Endothelial cell of umbilical vein (primary cell): ENCODE results near the gene PLP2. TPM values are rescaled to one million over a fixed set of nuclear protein-coding genes. Genes with fewer than 3 reads are reported as not detected.

Experiments used
- BruUV-seq: library from RNA; stranded (reverse); fragments of 400-500 nt; replicated peaks from 2 replicates; lab custom pipeline; 2021; lab: Mats Ljungman, UMichigan
- CTCF ChIA-PET: fragments of 300-600, 350-600 bp; sonication (Branson Sonifier 250); formaldehyde crosslinking; loops from one replicate; lab custom pipeline; 2021; ENCODE audit warnings: antibody characterized with exemption, inconsistent platforms; lab: Charles Lee
- POLR2A ChIA-PET: fragments of 300-600, 350-600 bp; sonication (Branson Sonifier 250); formaldehyde crosslinking; loops from one replicate; lab custom pipeline; 2021; ENCODE audit warnings: antibody characterized with exemption, inconsistent platforms; lab: Charles Lee
- DNase-seq: peaks from one replicate; pipeline ENCODE4 v3.0.0-alpha.2; 2011; ENCODE audit warnings: low read depth, low spot score
- FAIRE-seq: peaks from 2 replicates; lab custom pipeline; 2011; peaks lifted over from hg19 to GRCh38; lab: Jason Lieb, UNC
- H2AFZ ChIP-seq: 2 replicates; pipeline ENCODE4 v1.6.0; 2012; ENCODE audit warnings: low read depth, low read length, control low read depth, inconsistent platforms
- H3K27ac ChIP-seq: 2 replicates; pipeline ENCODE4 v1.5.1; 2011; ENCODE audit warnings: low read depth, mild to moderate bottlenecking, control low read depth, low read length, moderate library complexity; ENCODE audit not compliant: insufficient read depth
- H3K27me3 ChIP-seq, 2 experiments: 2 replicates each; pipeline versions ENCODE4 v1.6.0 to v1.6.1; 2011; ENCODE audit warnings: low read length in 2 of 2, mixed read lengths in 1 of 2; ENCODE audit not compliant: control insufficient read depth in 2 of 2, insufficient read depth in 2 of 2
- H3K36me3 ChIP-seq, 2 experiments: 2 replicates in 1 of 2; 3 replicates in 1 of 2; pipeline ENCODE4 v1.5.1; 2011; ENCODE audit warnings: low read length in 2 of 2, mild to moderate bottlenecking in 1 of 2, moderate library complexity in 1 of 2; ENCODE audit not compliant: control insufficient read depth in 2 of 2, insufficient read depth in 2 of 2; ENCODE audit errors: extremely low read depth in 1 of 2
- H3K4me1 ChIP-seq: 3 replicates; pipeline ENCODE4 v1.5.1; 2011; ENCODE audit warnings: mild to moderate bottlenecking, low read length; ENCODE audit not compliant: control insufficient read depth, insufficient read depth; ENCODE audit errors: extremely low read depth
- H3K4me2 ChIP-seq: 2 replicates; pipeline ENCODE4 v1.6.1; 2011; ENCODE audit warnings: low read length, control low read depth, mixed read lengths; ENCODE audit not compliant: insufficient read depth
- H3K4me3 ChIP-seq, 3 experiments: fragments of 200-600 bp in 1 of 3; sonication (generic), shearing (Covaris generic) in 1 of 3; replicated peaks in 1 of 3; 2 replicates each; pipeline ENCODE4 v1.5.1; 2011 to 2016; ENCODE audit warnings: control low read depth in 3 of 3, low read length in 3 of 3, mild to moderate bottlenecking in 2 of 3, inconsistent platforms in 1 of 3, low read depth in 1 of 3, moderate library complexity in 1 of 3; ENCODE audit not compliant: insufficient read depth in 1 of 3
- H3K79me2 ChIP-seq: 2 replicates; pipeline ENCODE4 v1.6.0; 2012; ENCODE audit warnings: low read length, inconsistent platforms; ENCODE audit not compliant: control insufficient read depth, insufficient read depth
- H3K9ac ChIP-seq: replicated peaks from 2 replicates; pipeline ENCODE3; 2011; ENCODE audit warnings: low read length, control low read depth; ENCODE audit not compliant: insufficient read depth; ENCODE audit errors: extremely low read depth
- H3K9me1 ChIP-seq: replicated peaks from 3 replicates; pipeline ENCODE4 v1.6.0; 2011; ENCODE audit warnings: mild to moderate bottlenecking, low read length; ENCODE audit not compliant: control insufficient read depth, insufficient read depth; ENCODE audit errors: extremely low read depth
- H3K9me3 ChIP-seq: replicated peaks from 2 replicates; pipeline ENCODE4 v1.5.1; 2012; ENCODE audit warnings: low read length, inconsistent platforms; ENCODE audit not compliant: control insufficient read depth, insufficient read depth
- H4K20me1 ChIP-seq: replicated peaks from 2 replicates; pipeline ENCODE3; 2011; ENCODE audit warnings: mild to moderate bottlenecking, low read length; ENCODE audit not compliant: control insufficient read depth, insufficient read depth; ENCODE audit errors: extremely low read depth
- EZH2 ChIP-seq: IDR thresholded peaks from 2 replicates; pipeline ENCODE4 v1.6.1; 2012; ENCODE audit warnings: borderline replicate concordance, low read depth, mild to moderate bottlenecking, moderate library complexity, low read length, inconsistent platforms; ENCODE audit not compliant: severe bottlenecking
- FOS ChIP-seq: IDR thresholded peaks from 2 replicates; pipeline ENCODE4 v1.6.1; 2011; ENCODE audit warnings: mild to moderate bottlenecking, low read length, moderate library complexity, borderline replicate concordance; ENCODE audit not compliant: insufficient read depth
- GATA2 ChIP-seq: IDR thresholded peaks from 2 replicates; pipeline ENCODE4 v1.7.0; 2011; ENCODE audit warnings: low read depth, mild to moderate bottlenecking, moderate library complexity, mixed read lengths, low read length; ENCODE audit not compliant: insufficient read length, insufficient read depth
- JUN ChIP-seq: IDR thresholded peaks from 2 replicates; pipeline ENCODE4 v1.6.1; 2011; ENCODE audit warnings: borderline replicate concordance, low read depth; ENCODE audit not compliant: insufficient read length, insufficient read depth
- MYC ChIP-seq: IDR thresholded peaks from one replicate; pipeline ENCODE4 v1.6.1; 2011; ENCODE audit warnings: mild to moderate bottlenecking, low read depth, low read length
- POLR2A ChIP-seq: IDR thresholded peaks from 2 replicates; pipeline ENCODE4 v1.6.1; 2012; ENCODE audit warnings: low read depth, mild to moderate bottlenecking, control low read depth, low read length
- POLR2AphosphoS5 ChIP-seq: IDR thresholded peaks from 2 replicates; pipeline ENCODE4 v1.6.1; 2012; ENCODE audit warnings: low read depth, mild to moderate bottlenecking, control low read depth, low read length, moderate library complexity; ENCODE audit not compliant: insufficient read depth
- dilution Hi-C: fragments of 300-500 bp; cut with MboI; formaldehyde crosslinking; loops from one replicate; pipeline ENCODE4 v1.15.0; 2019; ENCODE audit warnings: low sequenced_read_pairs; ENCODE audit not compliant: extremely low pct_ligation_motif_present
- intact Hi-C: fragments of 100-400 bp; cut with micrococcal nuclease; formaldehyde crosslinking; loops from one replicate; pipeline ENCODE4 v1.10.0; 2022
- polyA plus RNA-seq, 4 experiments: library from polyadenylated mRNA; depleted of rRNA in 3 of 4; stranded (reverse) in 3 of 4; unstranded in 1 of 4; fragments of >200 nt; gene quantifications; 2 replicates each; pipeline versions ENCODE4 v1.2.1 to v1.2.3, GENCODE V29; 2011 to 2012; ENCODE audit warnings: missing spikeins in 1 of 4
- total RNA-seq: library from RNA; stranded (reverse); gene quantifications from 2 replicates; pipeline ENCODE4 v1.2.3, GENCODE V29; 2021
- TF ChIP-seq, protein P1 (sequence below): IDR thresholded peaks from 2 replicates; pipeline ENCODE4 v1.6.1; 2011; ENCODE audit not compliant: insufficient read depth, insufficient read length
- TF ChIP-seq, protein P2 (sequence below), 2 donors: IDR thresholded peaks; 1 replicate in 1 of 2; 2 replicates in 1 of 2; pipeline ENCODE4 v1.5.1; 2011; ENCODE audit warnings: low read length in 2 of 2, mild to moderate bottlenecking in 2 of 2, moderate library complexity in 2 of 2, control low read depth in 1 of 2, inconsistent platforms in 1 of 2, low read depth in 1 of 2; ENCODE audit not compliant: insufficient read depth in 1 of 2; ENCODE audit errors: extremely low read depth in 1 of 2

PLP2 gene
- total and polyA plus RNA-seq, 2 donors (not counting 3 experiments of a cell fraction or from before 2014, with no cell fraction given): 153 to 277 TPM

DNA sequence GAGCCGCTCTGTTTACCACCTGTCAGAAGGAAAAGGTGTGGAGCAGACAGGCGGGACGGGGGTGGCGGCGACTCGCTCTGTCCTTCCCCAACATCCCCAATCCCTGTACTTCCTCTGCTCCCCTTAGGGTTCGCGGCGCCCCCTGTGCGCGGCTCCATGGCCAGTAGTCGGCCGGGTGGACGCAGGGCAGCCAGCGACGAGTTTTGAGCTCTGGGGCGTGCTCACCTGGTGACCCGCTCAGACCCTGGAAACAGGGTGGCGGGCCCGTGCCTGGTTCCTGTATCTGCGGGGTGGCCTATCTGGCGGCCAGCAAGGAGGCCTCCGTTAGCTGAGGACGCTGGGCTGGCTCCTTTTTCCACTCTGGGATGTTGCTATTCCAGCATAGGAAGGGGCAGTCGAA is 14.5 kb upstream of the PLP2 start:
- Histone ChIP-seq H2AFZ (no peak overlapping the region), H3K4me1 (peaks cover 2% of the 10 kb centered on the region), H3K9me1 (no peaks in the 10 kb centered on the region), H3K4me2 (no peak overlapping the region), H3K4me3 (no peak overlapping the region), H4K20me1 (no peaks in the 10 kb centered on the region), H3K36me3 (no peaks in the 10 kb centered on the region), H3K9ac (no peak overlapping the region), H3K79me2 (no peaks in the 10 kb centered on the region), H3K27ac (no peak overlapping the region), H3K27me3 (no peaks in the 10 kb centered on the region), H3K9me3 (no peaks in the 10 kb centered on the region)
- POLR2A ChIA-PET: interaction anchor here (0.7 kb wide), 1 partner anchor 14 kb away, joined by 5 read pairs; no protein-coding TSS in a partner anchor
- no peak for FAIRE-seq
- no TSS peak for BruUV-seq
- no peak for DNase-seq
- no peak for TF ChIP-seq MYC
- no peak for TF ChIP-seq GATA2
- TF ChIP-seq POLR2AphosphoS5: no peak
- no peak for TF ChIP-seq POLR2A
- no peak for TF ChIP-seq FOS
- TF ChIP-seq JUN: no peak
- TF ChIP-seq, protein P1, sequence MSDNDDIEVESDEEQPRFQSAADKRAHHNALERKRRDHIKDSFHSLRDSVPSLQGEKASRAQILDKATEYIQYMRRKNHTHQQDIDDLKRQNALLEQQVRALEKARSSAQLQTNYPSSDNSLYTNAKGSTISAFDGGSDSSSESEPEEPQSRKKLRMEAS: no peak
- TF ChIP-seq, protein P2, sequence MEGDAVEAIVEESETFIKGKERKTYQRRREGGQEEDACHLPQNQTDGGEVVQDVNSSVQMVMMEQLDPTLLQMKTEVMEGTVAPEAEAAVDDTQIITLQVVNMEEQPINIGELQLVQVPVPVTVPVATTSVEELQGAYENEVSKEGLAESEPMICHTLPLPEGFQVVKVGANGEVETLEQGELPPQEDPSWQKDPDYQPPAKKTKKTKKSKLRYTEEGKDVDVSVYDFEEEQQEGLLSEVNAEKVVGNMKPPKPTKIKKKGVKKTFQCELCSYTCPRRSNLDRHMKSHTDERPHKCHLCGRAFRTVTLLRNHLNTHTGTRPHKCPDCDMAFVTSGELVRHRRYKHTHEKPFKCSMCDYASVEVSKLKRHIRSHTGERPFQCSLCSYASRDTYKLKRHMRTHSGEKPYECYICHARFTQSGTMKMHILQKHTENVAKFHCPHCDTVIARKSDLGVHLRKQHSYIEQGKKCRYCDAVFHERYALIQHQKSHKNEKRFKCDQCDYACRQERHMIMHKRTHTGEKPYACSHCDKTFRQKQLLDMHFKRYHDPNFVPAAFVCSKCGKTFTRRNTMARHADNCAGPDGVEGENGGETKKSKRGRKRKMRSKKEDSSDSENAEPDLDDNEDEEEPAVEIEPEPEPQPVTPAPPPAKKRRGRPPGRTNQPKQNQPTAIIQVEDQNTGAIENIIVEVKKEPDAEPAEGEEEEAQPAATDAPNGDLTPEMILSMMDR (IDR thresholded peaks at IDR 0.05; ENCODE audit: extremely low read depth in 1 of 2, insufficient read depth in 1 of 2, low read depth in 1 of 2, low read length in 2 of 2): no peak
- no peak for TF ChIP-seq EZH2
- intact Hi-C loops: no loop called here
- dilution Hi-C loops: no loop called here
- CTCF ChIA-PET: interaction anchor here (1.1 kb wide), 1 partner anchor 35 kb away, joined by 3 read pairs; no protein-coding TSS in a partner anchor
